ENCODE data around the gene ANKRD12.

Gene ANKRD12

GRCh38 chr18:9296233-9297006, 159.8 kb downstream of the ANKRD12 start:
- DNase-seq, result no peak

GRCh38 chr18:9297007-9297393, 160.4 kb downstream of the ANKRD12 start:
- no peak for DNase-seq

GRCh38 chr18:9304388-9305070, 167.9 kb downstream of the ANKRD12 start:
- no peak for DNase-seq

DNA sequence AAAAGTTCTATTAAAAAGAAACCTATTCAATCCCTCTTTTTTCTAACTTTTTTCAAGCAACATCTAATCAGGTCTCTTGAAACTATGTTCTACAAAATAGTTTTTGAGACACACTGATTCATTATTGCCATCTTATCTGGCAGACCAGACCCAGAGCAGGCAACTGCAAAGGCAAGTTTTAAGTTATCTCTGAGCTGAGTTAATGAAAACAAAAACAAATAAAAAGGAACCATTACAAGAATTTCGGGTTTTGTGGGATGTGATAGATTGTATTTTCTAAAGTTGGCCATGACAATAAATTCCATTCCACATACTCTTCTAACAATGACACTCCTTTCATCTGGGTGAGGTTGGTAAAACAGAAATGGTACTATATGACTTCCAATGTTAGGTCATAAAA, 182.8 kb downstream of the ANKRD12 start:
- DNase-seq, result no peak

DNA sequence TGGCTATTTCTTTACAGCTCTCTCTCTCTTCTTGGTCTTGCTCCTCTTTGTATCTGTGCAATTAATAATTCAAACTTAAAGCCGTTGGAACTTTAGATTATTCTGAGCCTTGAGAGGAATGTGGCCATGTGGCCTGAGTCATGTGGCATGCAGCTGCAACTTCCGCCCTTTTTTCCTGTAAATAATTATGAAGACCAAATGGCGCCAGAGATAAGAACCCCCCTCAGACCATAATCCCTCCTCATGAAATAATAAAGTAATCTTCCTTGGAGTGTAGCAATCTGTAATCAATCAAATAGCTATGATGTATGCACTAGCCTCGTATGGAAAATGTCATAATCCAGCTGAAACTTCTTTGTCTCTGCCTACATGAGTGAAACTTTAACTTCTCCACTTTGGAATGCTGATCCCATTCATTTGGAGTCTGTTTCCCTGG, 184.5 kb downstream of the ANKRD12 start:
- DNase-seq, result no peak

- no peak for DNase-seq
These were observed 185.2 kb downstream of the ANKRD12 start for GRCh38 chr18:9321736-9322135.

GRCh38 chr18:9322744-9323143, 186.2 kb downstream of the ANKRD12 start:
- DNase-seq, result no peak

DNA sequence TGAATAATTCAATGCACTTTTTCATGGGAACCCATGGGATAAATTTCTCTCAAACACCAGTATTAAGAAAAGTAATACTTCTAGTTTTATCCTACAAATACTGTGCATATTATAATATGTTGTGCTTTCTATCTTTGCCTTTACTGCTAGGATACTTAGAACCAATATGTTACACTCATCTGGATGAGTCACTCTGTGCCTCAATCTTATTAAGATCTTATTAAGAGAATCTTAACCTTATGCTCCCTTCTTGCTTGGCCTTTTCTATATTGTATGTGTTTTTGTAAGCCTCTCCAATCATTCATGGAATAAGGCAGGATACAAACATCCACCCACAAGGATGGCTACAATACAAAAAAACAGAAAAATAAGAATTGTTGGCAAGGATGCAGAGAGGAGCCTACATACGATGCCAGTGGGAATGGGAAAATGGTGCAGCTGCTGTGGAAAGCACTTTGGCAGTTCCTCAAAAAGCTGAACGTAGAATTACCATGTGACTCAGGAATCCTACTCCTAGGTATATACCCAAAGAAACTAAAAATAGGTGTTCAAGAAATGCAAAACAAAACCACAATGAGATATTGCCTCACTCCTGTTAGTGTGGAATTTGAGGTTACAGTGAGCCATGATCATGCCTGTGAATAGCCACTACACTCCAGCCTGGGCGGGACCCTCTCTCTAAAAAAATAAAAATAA, 187.3 kb downstream of the ANKRD12 start:
- DNase-seq, result no peak

DNA sequence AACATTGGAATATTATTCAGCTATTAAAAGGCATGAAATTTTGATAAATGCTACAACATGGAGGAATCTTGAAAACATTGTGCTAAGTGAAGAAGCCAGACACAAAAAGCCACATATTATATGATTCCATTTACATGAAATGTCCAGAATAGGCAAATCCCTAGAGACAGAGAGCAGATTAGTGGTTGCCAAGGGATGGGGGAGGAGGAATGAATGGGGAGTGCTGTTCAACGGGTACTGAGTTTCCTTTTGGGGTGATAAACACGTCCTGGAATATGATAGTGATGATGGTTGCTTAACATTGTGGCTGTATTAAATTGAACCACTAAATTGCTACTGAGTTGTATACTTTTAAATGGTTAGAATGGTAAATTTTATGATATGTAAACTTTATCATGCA, 189.1 kb downstream of the ANKRD12 start:
- no peak for DNase-seq

DNA sequence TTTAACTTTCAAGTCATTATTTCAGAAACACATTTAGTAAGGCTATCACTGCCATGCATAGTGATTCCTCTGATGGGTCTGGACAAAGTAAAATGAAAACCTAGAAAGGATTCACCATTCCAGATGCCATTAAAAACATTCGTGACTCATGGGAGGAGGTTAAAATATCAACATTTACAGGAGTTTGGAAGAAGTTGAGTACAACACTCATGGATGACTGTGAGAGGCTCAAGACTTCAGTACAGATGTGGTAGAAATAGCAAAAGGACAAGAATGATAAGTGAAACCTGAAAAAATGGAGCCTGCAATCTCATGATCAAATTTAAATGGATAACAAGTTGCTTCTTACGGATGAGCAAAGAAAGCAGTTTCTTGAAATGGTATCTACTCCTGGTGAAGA, 192.2 kb downstream of the ANKRD12 start:
- no peak for DNase-seq

- DNase-seq, result no peak
These were observed 192.9 kb downstream of the ANKRD12 start for GRCh38 chr18:9329471-9329870.

DNA sequence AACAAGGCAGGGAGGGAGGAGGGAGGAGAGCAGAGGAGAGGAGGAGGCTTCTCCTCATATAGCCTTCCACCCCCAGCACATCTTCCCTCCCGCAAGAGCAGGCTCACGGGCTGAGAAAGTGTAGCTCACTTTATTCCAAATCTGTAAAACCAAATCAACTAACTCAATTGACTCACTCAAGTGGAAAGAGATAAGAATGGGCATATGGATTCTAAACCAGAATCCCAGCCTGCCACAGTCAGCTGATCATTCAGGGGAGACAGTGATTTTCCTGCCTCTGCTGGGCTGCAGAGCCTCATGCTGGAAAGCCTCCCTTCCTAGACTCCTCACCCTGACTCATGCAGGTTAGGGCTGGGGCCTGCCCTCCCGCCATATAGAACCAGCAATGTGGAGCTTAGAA, 193.8 kb downstream of the ANKRD12 start:
- no peak for DNase-seq

- no peak for DNase-seq
These were observed 197.1 kb downstream of the ANKRD12 start for GRCh38 chr18:9333441-9334328.

- DNase-seq, result peak; percentile 66
These were observed 197.9 kb downstream of the ANKRD12 start, which contains the start of gene TWSG1 for GRCh38 chr18:9334329-9334972. Gene TWSG1, plus strand, starts transcription at chr18:9334773. Its CDS starts 2,457 bp downstream, at chr18:9337230.

- no peak for DNase-seq
These were observed 198.6 kb downstream of the ANKRD12 start for GRCh38 chr18:9334973-9335696.

Data from NCI-H1694 (cell line).